ENCODE data around the gene ULK1.

The ULK1 gene

DNA sequence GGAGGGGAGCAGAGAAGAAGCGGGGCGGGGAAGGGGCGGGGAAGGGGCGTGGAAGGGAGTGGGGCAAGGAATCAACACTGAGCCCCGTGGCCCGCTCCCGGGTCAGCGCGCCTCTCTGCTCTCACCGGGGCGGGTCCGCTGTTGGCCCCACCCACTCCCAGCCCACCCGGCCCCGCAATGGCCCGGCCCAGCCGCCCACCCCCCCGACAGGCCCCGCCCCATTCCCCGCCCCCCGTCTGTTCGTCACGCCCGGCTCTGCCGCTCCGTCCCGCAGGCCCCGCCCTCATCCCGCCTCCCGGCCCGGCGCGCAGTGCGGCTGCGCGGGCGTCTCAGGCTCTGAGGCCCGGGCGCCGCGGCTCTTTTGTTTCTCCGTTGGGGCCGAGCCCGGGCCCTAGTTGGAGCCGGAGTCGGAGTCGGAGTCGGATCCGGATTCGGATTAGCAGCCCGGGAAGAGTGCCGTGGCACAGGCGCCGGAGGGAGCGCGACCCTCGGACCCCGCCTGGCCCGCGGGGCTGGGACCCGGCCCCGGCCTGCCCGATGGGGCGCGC, at the start of gene ULK1:
Gene ULK1 (plus strand): TSS at position 310 of the 548 bp plus-strand sequence. CDS start 380 bp downstream, outside the sequence.
- peak; percentile 100 for DNase-seq (ENCODE audit: low spot score)

- DNase-seq (ENCODE audit: low spot score): no peak
Observed at GRCh38 chr12:131844656-131845055, 49.8 kb upstream of the ULK1 start.

GRCh38 chr12:131845121-131845520, 49.3 kb upstream of the ULK1 start:
- DNase-seq (ENCODE audit: low spot score): no peak

- no peak for DNase-seq (ENCODE audit: low spot score)
Observed at GRCh38 chr12:131847456-131847855, 47.0 kb upstream of the ULK1 start.

- DNase-seq (ENCODE audit: low spot score): no peak
Observed at GRCh38 chr12:131848753-131849152, 45.7 kb upstream of the ULK1 start.

GRCh38 chr12:131849700-131850553, 44.5 kb upstream of the ULK1 start:
- DNase-seq (ENCODE audit: low spot score): no peak

DNA sequence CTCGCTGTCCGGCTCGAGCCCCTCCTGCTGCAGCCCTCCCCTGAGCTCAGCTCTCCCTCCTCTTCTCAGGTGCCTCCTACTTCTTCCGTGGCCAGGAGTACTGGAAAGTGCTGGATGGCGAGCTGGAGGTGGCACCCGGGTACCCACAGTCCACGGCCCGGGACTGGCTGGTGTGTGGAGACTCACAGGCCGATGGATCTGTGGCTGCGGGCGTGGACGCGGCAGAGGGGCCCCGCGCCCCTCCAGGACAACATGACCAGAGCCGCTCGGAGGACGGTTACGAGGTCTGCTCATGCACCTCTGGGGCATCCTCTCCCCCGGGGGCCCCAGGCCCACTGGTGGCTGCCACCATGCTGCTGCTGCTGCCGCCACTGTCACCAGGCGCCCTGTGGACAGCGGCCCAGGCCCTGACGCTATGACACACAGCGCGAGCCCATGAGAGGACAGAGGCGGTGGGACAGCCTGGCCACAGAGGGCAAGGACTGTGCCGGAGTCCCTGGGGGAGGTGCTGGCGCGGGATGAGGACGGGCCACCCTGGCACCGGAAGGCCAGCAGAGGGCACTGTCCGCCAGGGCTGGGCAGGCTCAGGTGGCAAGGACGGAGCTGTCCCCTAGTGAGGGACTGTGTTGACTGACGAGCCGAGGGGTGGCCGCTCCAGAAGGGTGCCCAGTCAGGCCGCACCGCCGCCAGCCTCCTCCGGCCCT, 43.4 kb upstream of the ULK1 start:
- no peak for DNase-seq (ENCODE audit: low spot score)

- DNase-seq (ENCODE audit: low spot score): no peak
Observed at GRCh38 chr12:131851741-131852550, 42.5 kb upstream of the ULK1 start.

GRCh38 chr12:131852551-131853299, 41.7 kb upstream of the ULK1 start:
- DNase-seq (ENCODE audit: low spot score): peak; percentile 55

GRCh38 chr12:131853832-131854797, 40.3 kb upstream of the ULK1 start:
- DNase-seq (ENCODE audit: low spot score): no peak

GRCh38 chr12:131854861-131855476, 39.5 kb upstream of the ULK1 start:
- no peak for DNase-seq (ENCODE audit: low spot score)

DNA sequence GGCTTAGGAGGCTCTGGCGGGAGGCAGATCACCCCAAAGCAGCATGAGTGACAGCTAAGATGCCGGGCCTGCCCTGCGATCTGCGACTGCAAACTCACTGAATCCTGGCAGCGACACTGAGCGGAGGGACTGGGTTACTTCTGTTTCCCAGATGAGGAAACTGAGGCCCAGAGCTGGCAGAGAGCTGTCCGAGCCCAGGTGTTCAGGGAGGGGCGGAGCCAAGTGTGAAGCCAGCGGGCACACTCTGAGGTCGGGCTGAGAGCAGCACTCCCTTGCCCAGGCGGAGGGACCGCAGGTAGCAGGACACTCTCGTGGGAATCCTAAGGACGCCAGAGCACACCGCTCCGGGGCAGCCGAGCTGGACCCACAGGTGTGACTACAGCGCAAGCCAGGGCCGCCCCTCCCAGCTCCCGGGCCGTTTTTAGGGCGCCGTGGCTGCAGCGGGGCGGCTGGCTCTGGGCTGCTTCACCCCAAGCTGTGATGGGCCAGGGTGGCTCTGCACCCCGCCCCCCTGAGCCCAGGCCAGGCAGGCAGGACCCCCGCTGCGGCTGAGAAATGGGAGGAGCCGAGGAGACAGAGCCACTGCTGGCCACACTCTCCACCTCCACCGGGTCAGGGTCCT, 38.8 kb upstream of the ULK1 start:
- DNase-seq (ENCODE audit: low spot score): no peak

DNA sequence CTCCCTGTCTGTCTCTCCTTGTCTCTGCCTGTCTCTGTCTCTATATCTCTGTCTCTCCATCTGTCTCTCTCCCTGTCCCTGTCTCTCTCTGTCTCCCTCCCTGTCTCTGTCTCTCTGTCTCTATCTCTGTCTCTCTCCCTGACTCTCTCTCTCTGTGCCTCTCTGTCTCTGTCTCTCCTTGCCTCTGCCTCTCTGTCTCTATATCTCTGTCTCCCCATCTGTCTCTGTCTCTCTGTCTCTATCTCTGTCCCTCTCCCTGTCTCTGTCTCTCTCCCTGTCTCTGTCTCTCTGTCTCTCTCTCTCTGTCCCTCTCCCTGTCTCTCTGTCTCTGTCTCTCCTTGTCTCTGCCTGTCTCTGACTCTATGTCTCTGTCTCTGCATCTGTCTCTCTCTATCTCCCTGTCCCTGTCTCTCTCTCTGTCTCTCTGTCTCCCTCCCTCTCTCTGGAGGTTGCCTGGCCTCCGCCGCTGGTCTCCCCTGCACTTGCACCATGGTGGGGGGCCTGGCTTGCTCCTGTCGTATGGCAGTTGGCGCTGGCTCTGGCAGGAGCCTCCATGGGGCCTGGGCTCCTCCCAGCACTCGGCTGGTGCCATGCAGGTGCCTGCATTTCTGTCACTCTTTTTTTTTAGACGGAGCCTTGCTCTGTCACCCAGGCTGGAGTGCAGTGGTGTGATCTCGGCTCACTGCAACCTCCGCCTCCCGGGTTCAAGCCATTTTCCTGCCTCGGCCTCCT, 37.9 kb upstream of the ULK1 start:
- DNase-seq (ENCODE audit: low spot score): no peak

GRCh38 chr12:131857908-131858850, 36.2 kb upstream of the ULK1 start:
- DNase-seq (ENCODE audit: low spot score): no peak

DNA sequence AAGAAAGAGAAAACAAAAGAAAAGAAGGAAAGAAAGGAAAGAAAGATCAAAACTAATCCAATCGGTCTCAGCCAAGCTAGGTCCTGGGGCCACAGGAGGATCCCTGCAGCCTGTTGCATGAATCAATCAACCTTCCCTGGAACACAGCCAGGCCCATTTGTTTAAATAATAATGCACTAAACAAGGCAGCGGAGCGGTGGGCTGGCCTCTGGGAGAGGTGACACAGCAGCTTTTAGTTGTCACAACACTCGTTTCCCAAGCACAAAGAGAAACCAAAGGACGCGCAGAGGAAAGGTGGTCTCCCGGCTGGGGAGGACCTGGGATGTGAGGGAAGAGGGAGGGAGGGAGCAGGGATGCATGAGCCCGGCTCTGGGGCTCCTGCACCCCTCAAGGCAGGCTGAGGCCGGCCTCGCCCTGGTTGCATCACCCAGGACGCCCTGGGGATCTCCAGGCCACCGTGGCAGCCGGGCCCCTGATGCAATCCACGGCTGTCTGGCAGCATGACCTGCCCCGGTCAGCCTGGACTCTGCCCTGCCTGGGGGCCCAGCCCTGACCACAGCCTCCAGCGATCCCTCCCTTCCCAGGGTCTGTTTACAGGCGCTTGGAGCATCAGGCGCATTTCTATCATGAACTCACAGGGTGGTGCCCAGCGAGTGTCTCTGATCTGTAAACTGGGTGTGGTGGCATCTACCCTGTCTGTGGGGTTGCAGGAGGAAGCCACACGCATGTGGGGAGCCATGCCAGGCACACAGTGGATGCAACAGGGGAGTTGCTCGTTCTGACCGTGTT, 33.8 kb upstream of the ULK1 start:
- DNase-seq (ENCODE audit: low spot score): peak; percentile 86

DNA sequence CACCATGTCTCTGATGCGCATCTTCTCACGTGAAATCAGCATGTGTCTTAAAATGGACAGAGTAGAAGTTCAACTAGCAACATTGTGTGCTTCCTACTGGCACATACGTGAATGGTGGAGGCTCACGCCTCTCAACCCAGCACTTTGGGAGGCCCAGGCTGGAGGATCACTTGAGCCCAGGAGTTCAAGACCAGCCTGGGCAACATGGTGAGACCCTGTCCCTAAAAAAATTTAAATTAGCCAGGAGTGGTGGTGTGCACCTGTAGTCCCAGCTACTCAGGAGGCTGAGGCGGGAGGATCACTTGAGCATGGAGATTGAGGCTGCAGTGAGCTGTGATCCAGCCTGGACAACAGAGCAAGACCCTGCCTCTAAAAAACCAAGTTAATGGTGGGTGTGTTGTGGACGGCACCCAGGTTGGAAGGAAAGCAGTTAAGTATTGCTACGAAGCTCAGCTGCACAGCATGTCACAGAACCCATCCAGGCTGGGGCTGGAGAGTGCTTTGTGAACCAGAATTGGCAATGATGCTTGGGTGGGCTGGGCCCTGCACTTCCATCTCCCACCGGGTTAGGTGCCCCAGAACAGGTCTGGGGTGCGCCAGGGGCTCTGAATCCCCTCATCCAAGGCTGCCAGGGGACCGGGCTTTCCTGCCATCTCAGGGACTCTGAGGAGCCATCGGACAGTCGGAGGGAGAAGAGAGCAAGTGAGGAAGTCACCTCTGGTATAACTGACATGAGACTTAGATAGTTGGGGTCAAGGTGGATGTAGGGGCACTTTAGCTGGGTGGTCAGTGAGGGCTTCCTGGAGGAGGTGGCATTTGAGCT, 33.0 kb upstream of the ULK1 start:
- no peak for DNase-seq (ENCODE audit: low spot score)
